ENCODE measurements around the gene LY6G6C.

The LY6G6C gene

GRCh38 chr6:31727717-31728671 is 6.4 kb upstream of the LY6G6C start:
- in situ Hi-C loops (cut with MboI; ENCODE audit: low sequenced_read_pairs) = no loop called here

DNA sequence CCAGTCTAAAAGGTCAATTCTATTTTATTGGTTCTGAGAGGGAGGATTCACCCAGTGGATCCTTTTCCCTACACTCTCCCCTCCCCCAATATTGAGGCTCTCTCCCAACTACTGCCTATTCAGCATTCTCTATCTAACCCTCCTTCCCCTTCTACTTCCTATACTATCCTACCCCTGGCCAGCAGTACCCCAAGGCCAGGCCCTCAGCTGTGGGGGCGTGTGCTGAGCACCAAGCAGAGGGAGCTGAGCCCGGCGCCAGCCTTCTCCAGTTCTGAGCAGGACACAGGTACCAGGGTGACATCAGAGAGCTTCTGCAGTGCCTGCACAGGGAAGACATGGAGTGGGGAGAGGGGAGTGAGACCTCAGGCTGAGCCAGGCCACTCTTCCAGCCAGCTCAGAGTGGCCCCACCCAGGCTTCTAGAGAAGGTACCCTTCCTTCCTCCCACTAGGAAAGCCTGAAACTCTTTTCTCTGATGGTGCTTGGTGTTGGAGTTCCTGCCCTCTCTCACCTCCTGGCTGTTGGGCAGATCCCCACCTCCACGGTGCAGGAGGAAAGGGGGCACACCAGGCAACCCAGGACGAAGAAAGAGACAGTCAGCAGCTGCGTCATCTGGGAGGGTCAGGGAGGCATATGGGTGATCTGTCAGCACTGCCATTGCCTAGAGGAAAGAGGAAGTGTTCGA is 5.6 kb upstream of the LY6G6C start:
- in situ Hi-C loops (cut with MboI; ENCODE audit: low sequenced_read_pairs) = no loop called here

DNA sequence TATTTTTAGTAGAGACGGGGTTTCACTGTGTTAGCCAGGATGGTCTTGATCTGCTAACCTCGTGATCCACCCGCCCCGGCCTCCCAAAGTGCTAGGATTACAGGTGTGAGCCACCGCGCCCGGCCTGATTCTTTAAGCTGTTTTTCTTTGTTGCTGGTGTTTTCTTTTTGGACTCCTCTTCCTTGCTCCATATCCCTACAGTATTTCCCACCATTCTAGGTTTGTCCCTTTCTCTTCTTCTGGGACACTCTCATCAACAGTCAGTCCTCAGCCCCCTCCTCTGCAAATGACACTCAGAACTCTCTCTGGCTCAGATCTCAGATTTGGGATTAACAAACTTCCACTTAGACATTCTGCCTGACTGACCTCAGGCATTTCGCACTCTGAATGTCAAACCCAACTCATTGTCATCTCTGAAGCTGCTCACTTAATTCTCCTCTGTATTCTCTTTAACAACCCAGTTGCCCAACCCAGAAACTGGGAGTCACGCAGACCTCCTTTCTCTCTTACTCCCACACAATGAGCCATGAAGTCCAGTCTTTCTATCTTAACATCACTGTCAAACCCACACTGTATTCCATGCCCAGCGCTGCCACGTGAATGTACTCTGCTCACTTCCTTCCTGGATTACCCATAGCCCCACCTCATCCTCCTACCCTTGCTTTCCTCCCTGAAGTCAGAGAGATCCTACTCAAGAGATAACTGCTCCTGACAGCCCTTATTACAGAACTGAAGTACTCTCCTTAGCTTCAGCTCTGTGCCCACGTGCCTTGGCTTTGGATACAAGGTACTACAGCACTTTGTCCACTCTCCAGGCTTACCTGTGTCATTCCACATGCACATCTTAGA is 4.2 kb upstream of the LY6G6C start:
- in situ Hi-C loops (cut with MboI; ENCODE audit: low sequenced_read_pairs) = no loop called here

DNA sequence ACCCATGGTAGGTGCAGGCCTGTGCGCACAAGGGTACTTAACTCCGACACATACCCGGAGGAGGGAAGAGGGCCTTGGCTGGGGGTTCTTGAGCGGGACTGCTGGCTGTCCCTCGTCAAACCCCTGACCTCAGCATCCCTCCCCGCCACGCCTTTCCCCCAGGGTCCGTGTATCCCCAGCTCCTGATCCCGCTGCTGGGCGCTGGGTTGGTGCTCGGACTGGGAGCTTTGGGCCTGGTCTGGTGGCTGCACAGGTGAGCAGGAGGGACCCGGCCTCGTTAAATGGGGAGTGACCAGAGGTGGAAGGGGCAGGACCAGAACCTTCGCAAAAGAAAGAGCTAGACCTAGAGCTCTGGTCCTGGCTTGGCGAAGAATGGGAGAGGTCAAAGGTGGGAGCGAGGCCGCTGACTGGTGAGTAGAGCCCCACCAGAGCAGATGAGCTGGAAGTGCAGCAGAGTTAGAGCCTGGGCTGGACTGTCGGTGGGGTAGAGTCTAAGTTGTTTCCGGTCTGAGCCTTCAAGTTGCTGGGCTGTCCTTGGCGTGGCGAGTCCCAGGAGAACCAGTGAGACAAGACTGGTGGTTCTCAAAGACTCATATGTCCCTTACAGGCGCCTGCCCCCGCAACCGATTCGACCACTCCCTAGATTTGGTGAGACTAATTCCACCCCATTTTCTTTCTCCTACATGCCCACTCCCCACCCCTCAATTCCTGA is 2.6 kb upstream of the LY6G6C start:
- in situ Hi-C loops (cut with MboI; ENCODE audit: low sequenced_read_pairs) = no loop called here

GRCh38 chr6:31723245-31723979 is 1.9 kb upstream of the LY6G6C start, which contains the start of gene MPIG6B:
Gene MPIG6B (plus strand): TSS chr6:31723373. CDS start chr6:31723384, 11 bp downstream.
- in situ Hi-C loops (cut with MboI; ENCODE audit: low sequenced_read_pairs) = no loop called here

- in situ Hi-C loops (cut with MboI; ENCODE audit: low sequenced_read_pairs) = no loop called here
Observed at GRCh38 chr6:31722173-31722572, 627 bp upstream of the LY6G6C start.

GRCh38 chr6:31720196-31720770 is 1.3 kb downstream of the LY6G6C start:
- in situ Hi-C loops (cut with MboI; ENCODE audit: low sequenced_read_pairs) = no loop called here

GRCh38 chr6:31719001-31719400 is 2.5 kb downstream of the LY6G6C start:
- in situ Hi-C loops (cut with MboI; ENCODE audit: low sequenced_read_pairs) = no loop called here

GRCh38 chr6:31718265-31718664 is 3.3 kb downstream of the LY6G6C start:
- in situ Hi-C loops (cut with MboI; ENCODE audit: low sequenced_read_pairs) = no loop called here

DNA sequence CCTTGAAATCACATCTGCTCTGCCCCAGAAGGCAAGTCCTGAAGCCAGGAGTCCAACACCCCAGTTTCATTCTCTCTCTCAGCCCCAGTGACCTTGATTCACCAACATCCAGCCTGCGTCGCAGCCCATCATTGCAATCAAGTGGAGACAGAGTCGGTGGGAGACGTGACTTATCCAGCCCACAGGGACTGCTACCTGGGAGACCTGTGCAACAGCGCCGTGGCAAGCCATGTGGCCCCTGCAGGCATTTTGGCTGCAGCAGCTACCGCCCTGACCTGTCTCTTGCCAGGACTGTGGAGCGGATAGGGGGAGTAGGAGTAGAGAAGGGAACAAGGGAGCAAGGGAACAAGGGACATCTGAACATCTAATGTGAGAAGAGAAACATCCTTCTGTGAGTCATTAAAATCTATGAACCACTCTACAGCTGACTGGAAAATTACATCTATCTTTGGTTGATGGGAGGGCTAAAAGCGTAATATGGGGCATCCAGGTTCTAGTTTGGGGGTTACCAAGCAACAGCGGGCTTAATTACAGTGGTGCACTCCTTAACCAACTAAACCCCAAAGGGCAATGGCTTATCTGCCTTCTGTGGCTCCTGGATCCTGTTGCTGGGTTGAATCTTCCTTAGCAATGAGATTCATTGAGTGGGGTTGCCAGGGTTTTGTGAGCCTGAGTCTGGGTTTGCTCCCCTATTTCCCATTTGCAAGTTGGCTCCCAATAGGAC is 3.9 kb downstream of the LY6G6C start:
- in situ Hi-C loops (cut with MboI; ENCODE audit: low sequenced_read_pairs) = no loop called here

GRCh38 chr6:31715022-31715958 is 6.3 kb downstream of the LY6G6C start, which contains the start of gene LY6G6D:
Gene LY6G6D (plus strand): TSS chr6:31715348. CDS start chr6:31715356, 8 bp downstream.
- in situ Hi-C loops (cut with MboI; ENCODE audit: low sequenced_read_pairs) = no loop called here

DNA sequence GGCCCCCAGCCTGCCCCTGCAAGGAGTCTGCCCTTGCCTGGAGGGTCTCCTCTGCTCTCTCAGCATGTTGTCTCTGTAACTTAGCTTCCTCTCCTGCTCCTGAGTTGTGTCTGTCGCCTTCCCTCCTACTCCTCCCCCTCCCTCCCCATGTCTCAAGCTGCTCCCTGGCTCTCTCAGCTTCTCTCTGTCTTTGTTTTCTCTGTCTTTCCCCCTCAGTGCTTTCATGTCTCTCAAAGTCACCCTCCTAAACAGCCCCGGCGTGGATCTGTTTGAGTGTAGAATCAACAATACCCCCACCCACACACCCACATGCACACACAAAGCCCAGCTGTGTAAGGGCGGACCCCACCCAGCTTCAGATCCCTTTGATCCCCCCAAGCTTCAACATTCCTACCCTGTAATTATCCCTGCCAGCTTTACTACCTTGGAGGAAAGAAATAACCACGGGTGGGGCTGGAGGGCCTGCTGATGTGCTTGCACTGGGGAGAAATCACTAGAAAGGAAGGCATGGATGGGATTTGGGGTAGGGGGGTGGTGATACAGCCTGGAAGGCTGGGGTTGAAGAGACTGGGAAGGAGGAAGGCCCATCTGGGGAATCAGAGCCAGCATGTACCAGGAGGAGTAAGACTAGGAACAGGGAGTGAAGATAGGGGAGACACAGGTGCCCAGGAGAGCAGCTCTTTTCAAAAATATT is 7.4 kb downstream of the LY6G6C start:
- in situ Hi-C loops (cut with MboI; ENCODE audit: low sequenced_read_pairs) = no loop called here

DNA sequence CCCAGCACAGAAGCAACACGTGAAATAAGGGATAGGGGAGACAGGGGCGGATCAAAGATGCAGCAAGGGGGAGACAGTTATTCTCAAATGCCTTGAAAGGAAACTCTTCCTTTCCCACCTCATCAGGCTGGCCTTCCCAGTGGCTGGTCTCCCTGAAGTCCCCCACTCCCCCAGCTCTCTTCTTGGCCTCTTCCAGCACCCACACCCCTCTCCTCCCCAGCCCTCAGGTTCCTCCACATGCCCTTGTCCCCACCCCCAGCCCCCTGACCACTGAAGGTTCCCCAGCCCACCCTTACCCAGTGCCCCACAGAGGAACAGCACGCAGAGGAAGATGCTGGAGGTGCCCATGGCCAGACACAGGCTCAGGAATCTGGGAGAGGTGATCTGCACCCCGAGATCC is 8.1 kb downstream of the LY6G6C start:
- in situ Hi-C loops (cut with MboI; ENCODE audit: low sequenced_read_pairs) = no loop called here

- in situ Hi-C loops (cut with MboI; ENCODE audit: low sequenced_read_pairs) = no loop called here
Observed at GRCh38 chr6:31712296-31712695, 9.2 kb downstream of the LY6G6C start.

GRCh38 chr6:31711233-31711632 is 10.3 kb downstream of the LY6G6C start:
- in situ Hi-C loops (cut with MboI; ENCODE audit: low sequenced_read_pairs) = no loop called here

- in situ Hi-C loops (cut with MboI; ENCODE audit: low sequenced_read_pairs) = no loop called here
Observed at GRCh38 chr6:31710523-31711219, 10.9 kb downstream of the LY6G6C start.
